Lower leg skin (tissue), 4 donors: Measurements from ENCODE around the gene EPB41L2. TPM values are rescaled to one million over a fixed set of nuclear protein-coding genes. Genes with fewer than 3 reads are reported as not detected.
"Not testable (repeated sequence)": the region's sequence is repeated elsewhere in the genome, so short reads cannot be mapped to it uniquely, and the experiment has no call there.

Experiments
- DNase-seq, 2 donors: peaks; one replicate each; pipeline ENCODE4 v3.0.0-alpha.2; 2019; ENCODE audit warnings: low spot score in 2 of 2
- H3K4me3 ChIP-seq: fragments of 200-600 bp; sonication (generic); 2 replicates; pipeline ENCODE4 v1.5.1; 2017; ENCODE audit warnings: mild to moderate bottlenecking, low read depth; ENCODE audit not compliant: poor library complexity, severe bottlenecking
- POLR2A ChIP-seq, 2 donors: fragments of 450-650 bp; IDR thresholded peaks; one replicate each; pipeline ENCODE4 v1.6.1; 2016 to 2017; ENCODE audit warnings: antibody characterized with exemption in 2 of 2, mild to moderate bottlenecking in 1 of 2, moderate library complexity in 1 of 2
- WGBS, 2 donors: methylation state at CpG; one replicate each; pipeline ENCODE4 v1.1.5; 2018; 5-methylcytosine and 5-hydroxymethylcytosine counted together
- intact Hi-C: fragments of 100-400 bp; cut with DNase I; formaldehyde crosslinking; loops from one replicate; pipeline ENCODE4 v1.15.0; 2023; ENCODE audit warnings: low total_unique reads
- total RNA-seq, 4 donors: library from RNA; depleted of rRNA; stranded (reverse); fragments of >200 nt; gene quantifications; one replicate each; pipeline ENCODE4 v1.1.0, GENCODE V29; 2016
- TF ChIP-seq, protein P1 (sequence below), 3 donors: fragments of 450-650 bp; IDR thresholded peaks; one replicate each; pipeline ENCODE4 v1.5.1; 2016; ENCODE audit warnings: antibody characterized with exemption in 3 of 3, mild to moderate bottlenecking in 3 of 3, moderate library complexity in 2 of 3

Gene EPB41L2
- total RNA-seq, 4 donors from 2014 or later, result 8.6 to 19.4 (median 13.8) TPM

DNA sequence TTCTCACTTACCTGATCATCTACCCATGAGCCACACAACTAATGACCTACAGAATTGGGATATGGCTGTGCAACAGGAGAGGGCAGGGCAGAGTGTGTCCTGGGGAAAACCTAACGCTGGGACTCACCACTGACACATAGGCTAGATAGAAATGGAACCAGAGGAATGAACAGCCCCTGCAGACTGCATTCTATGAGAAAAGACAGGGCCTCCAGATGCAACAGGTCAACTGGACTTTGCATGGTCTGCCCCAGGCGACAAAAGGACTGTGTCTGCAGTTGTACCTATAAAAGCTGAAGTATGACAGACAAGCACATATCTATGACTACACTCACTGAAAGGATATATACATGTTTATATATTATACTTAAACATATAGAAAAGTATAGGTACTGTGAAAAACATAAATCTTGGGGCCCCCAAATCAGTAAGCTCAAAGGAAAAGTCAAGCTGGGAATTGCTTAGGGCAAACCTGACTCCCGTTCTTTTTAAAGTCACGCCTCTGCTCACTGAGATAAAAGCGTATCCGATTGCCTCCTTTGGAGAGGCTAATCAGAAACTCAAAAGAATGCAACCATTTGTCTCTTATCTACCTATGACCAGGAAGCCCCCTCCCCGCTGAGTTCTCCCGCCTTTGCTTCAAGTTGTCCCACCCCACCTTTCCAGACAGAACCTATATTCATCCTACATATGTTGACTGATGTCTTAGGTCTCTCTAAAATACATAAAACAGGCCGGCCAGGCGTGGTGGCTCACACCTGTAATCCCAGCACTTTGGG, 68.5 kb downstream of the EPB41L2 start:
- 92 to 93% methylated on average over 10 of the region's 10 CpGs for WGBS, 2 donors
- H3K4me3 ChIP-seq, result no peak overlapping the region

DNA sequence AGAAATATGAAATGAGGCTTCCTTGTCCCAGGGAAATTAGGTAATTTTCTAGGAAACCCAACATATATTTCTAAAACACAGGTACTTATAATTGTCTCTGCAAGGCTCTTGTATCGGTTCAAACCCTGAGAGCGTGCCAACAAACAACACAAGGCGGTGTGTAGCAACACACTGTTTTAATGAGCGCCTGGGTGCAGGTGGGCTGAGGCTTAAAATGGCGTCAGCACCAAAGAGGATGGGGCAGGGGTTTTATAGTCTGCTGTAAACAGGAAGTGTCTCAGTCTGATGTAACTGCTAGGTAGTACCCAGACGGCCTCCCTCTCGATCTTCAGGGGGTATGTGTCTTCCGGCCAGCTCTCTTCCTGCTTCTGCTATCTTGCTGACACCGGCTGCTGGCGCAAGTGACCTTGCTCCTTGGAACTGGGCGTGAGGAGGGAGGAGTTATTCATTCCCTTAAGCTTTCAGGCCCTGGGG, 69.7 kb downstream of the EPB41L2 start:
- TF ChIP-seq, protein P1, sequence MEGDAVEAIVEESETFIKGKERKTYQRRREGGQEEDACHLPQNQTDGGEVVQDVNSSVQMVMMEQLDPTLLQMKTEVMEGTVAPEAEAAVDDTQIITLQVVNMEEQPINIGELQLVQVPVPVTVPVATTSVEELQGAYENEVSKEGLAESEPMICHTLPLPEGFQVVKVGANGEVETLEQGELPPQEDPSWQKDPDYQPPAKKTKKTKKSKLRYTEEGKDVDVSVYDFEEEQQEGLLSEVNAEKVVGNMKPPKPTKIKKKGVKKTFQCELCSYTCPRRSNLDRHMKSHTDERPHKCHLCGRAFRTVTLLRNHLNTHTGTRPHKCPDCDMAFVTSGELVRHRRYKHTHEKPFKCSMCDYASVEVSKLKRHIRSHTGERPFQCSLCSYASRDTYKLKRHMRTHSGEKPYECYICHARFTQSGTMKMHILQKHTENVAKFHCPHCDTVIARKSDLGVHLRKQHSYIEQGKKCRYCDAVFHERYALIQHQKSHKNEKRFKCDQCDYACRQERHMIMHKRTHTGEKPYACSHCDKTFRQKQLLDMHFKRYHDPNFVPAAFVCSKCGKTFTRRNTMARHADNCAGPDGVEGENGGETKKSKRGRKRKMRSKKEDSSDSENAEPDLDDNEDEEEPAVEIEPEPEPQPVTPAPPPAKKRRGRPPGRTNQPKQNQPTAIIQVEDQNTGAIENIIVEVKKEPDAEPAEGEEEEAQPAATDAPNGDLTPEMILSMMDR (IDR thresholded peaks at IDR 0.05), result no peak
- no peak for TF ChIP-seq POLR2A (IDR thresholded peaks at IDR 0.05)
- no peak for DNase-seq
- H3K4me3 ChIP-seq, result no peak overlapping the region
- WGBS, 2 donors, result 82 to 89% methylated on average over 11 of the region's 11 CpGs
- intact Hi-C loops, result no loop called here

More for the DNA sequence above, 68.5 kb downstream of the EPB41L2 start:
- no peak for TF ChIP-seq POLR2A (IDR thresholded peaks at IDR 0.05)
- TF ChIP-seq, protein P1 (IDR thresholded peaks at IDR 0.05), result no peak
- intact Hi-C loops, result no loop called here
- no peak for DNase-seq

DNA sequence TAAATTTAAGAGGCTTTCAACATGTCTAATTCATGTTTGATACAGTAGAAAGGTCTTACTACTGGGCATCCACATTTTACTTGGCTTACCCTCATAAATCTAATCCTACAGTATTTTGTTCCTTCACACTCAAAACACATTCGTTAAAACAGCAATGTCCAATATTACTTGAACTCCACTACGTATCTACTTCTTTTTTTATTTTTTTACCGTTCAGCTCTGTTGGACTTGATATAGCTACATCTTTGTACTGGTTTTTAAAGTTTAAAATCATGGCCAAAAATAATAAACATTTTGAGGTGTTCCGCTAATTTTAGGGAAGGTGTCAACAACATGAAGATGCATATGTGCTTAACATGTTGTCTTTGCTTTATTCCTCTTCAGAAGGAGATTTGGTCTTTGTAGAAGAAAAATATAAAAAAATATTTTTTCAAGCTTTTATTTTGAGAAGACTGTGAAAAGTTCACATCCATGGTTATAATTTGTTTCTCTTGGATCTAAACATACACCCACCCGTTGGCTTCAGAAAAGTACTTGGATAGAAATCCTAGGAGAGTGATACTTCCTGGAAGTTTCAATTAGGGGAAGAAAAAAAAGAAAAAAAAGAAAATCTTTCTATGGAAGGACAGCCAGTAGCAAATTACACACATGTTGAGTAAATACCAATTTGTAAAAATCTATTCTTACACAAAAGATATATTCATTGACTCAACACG, 71.5 kb downstream of the EPB41L2 start:
- TF ChIP-seq, protein P1 (IDR thresholded peaks at IDR 0.05), result no peak
- TF ChIP-seq POLR2A (IDR thresholded peaks at IDR 0.05), result no peak
- H3K4me3 ChIP-seq, result no peak overlapping the region
- no peak for DNase-seq
- intact Hi-C loops, result no loop called here
- 61 to 62% methylated on average over 6 of the region's 6 CpGs for WGBS, 2 donors

DNA sequence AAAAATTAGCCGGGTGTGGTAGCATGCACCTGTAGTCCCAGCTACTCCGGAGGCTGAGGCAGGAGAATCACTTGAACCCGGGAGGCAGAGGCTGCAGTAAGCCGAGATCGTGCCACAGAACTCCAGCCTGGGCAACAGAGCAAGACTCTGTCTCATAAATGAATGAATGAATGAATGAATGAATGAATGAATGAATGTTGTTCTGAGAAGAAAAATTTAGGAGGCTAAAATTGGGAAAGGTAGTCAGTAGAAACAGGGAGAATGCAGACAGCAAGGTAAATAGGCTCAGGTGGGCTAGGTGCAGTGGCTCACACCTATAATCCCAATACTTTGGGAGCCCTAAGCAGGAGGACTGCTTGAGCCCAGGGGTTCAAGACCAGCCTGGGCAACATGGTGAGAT, 75.5 kb downstream of the EPB41L2 start:
- intact Hi-C loops, H3K4me3 ChIP-seq, DNase-seq: not testable (repeated sequence)
- WGBS, 2 donors, result 97% methylated on average over 5 of the region's 5 CpGs

DNA sequence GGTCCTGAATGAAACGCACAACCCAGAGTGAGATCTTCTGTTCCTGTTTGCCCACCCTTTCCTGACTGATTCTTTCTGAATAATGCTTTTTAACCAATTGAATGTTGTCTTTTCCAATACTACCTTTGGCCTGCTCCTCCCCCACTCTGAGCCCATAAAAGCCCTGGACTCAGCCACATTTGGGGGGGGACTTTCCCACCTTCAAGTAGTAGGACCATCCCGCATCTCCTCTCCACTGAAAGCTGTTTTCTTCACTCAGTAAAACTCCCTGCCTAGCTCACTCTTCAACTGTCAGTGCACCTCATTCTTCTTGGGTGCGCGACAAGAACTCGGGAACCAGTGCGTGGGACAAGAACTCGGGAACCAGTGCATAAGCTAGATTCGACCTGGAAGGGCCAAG, 77.9 kb downstream of the EPB41L2 start:
- H3K4me3 ChIP-seq, result no peak overlapping the region
- 96 to 97% methylated on average over 8 of the region's 8 CpGs for WGBS, 2 donors
- intact Hi-C loops, result no loop called here
- DNase-seq, result no peak
- no peak for TF ChIP-seq POLR2A (IDR thresholded peaks at IDR 0.05)
- TF ChIP-seq, protein P1 (IDR thresholded peaks at IDR 0.05), result no peak

DNA sequence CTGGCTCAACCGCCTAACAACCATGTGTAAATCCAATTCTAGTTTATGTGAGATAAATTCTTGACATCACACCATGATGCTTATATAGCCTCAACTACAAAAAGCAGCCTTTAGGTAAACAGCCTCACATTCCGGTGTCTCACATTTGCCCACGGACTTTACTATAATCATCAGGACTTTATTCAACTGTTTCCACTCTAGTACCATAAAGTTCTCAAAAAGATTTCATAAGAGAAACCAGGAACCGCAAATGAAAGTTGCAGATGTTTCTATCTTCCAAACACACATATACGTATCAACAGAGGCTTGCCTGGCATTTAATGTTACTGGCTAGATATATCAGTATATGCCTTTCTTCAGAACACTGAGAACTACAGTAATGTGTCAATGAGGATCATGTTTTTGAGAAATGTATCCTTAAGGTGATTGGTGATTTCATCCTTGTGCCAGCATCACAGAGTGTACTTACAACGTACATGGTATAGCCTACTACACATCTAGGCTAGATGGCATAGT, 80.0 kb downstream of the EPB41L2 start:
- TF ChIP-seq, protein P1 (IDR thresholded peaks at IDR 0.05), result no peak
- TF ChIP-seq POLR2A (IDR thresholded peaks at IDR 0.05), result no peak
- no peak overlapping the region for H3K4me3 ChIP-seq
- intact Hi-C loops, result no loop called here
- WGBS, 2 donors, result 84 to 92% methylated on average over 6 of the region's 6 CpGs
- DNase-seq, result no peak
